Astrocyte (in vitro differentiated cells and primary cell): ENCODE results near the gene SEC16B. TPM values are rescaled to one million over a fixed set of nuclear protein-coding genes. Genes with fewer than 3 reads are reported as not detected.

Experiments
- DNase-seq: peaks from one replicate; pipeline ENCODE4 v3.0.0-alpha.2; 2010; ENCODE audit warnings: low read depth
- FAIRE-seq: peaks from 2 replicates; lab custom pipeline; 2011; peaks lifted over from hg19 to GRCh38; lab: Jason Lieb, UNC
- H2AFZ ChIP-seq: 2 replicates; pipeline ENCODE4 v1.6.0; 2012; ENCODE audit warnings: low read depth, low read length, inconsistent platforms
- H3K27ac ChIP-seq: 2 replicates; pipeline ENCODE4 v1.5.1; 2011; ENCODE audit warnings: low read depth, low read length, inconsistent platforms
- H3K27me3 ChIP-seq: 2 replicates; pipeline ENCODE4 v1.6.0; 2011; ENCODE audit warnings: low read length, inconsistent platforms; ENCODE audit not compliant: insufficient read depth
- H3K36me3 ChIP-seq: 2 replicates; pipeline ENCODE4 v1.5.1; 2011; ENCODE audit warnings: low read length, inconsistent platforms; ENCODE audit not compliant: insufficient read depth
- H3K4me1 ChIP-seq: 2 replicates; pipeline ENCODE4 v1.5.1; 2011; ENCODE audit warnings: low read length, inconsistent platforms; ENCODE audit not compliant: insufficient read depth
- H3K4me2 ChIP-seq: 2 replicates; pipeline ENCODE4 v1.6.0; 2012; ENCODE audit warnings: low read length, inconsistent platforms
- H3K4me3 ChIP-seq: 2 replicates; pipeline ENCODE4 v1.5.1; 2011; ENCODE audit warnings: low read depth, mild to moderate bottlenecking, low read length, inconsistent platforms; ENCODE audit not compliant: insufficient read depth
- H3K79me2 ChIP-seq: 2 replicates; pipeline ENCODE4 v1.6.0; 2012; ENCODE audit warnings: mild to moderate bottlenecking, low read length, inconsistent platforms; ENCODE audit not compliant: insufficient read depth
- H3K9ac ChIP-seq: 2 replicates; pipeline ENCODE4 v1.6.0; 2012; ENCODE audit warnings: mild to moderate bottlenecking, low read length, inconsistent platforms
- H3K9me3 ChIP-seq: 2 replicates; pipeline ENCODE4 v1.5.1; 2012; ENCODE audit warnings: low read depth, mild to moderate bottlenecking, low read length, inconsistent platforms; ENCODE audit not compliant: insufficient read depth
- H4K20me1 ChIP-seq: 2 replicates; pipeline ENCODE4 v1.6.0; 2012; ENCODE audit warnings: low read length, inconsistent platforms; ENCODE audit not compliant: insufficient read depth
- H3K27ac Mint-ChIP-seq: one replicate; pipeline ENCODE4 v1.8.0; 2021; ENCODE audit warnings: mild to moderate bottlenecking, mixed read lengths; ENCODE audit not compliant: unreplicated experiment
- H3K27me3 Mint-ChIP-seq: one replicate; pipeline ENCODE4 v1.8.0; 2021; ENCODE audit warnings: low read depth, mixed read lengths; ENCODE audit not compliant: unreplicated experiment
- H3K36me3 Mint-ChIP-seq: one replicate; pipeline ENCODE4 v1.8.0; 2021; ENCODE audit warnings: low read depth, mixed read lengths; ENCODE audit not compliant: unreplicated experiment
- H3K4me1 Mint-ChIP-seq: one replicate; pipeline ENCODE4 v1.8.0; 2021; ENCODE audit warnings: low read depth, mixed read lengths; ENCODE audit not compliant: unreplicated experiment
- H3K4me3 Mint-ChIP-seq: one replicate; pipeline ENCODE4 v1.8.0; 2021; ENCODE audit warnings: mild to moderate bottlenecking, moderate library complexity, mixed read lengths; ENCODE audit not compliant: unreplicated experiment
- H3K9me3 Mint-ChIP-seq: one replicate; pipeline ENCODE4 v1.8.0; 2021; ENCODE audit warnings: mild to moderate bottlenecking, mixed read lengths; ENCODE audit not compliant: unreplicated experiment
- CTCF ChIP-seq: IDR thresholded peaks from 2 replicates; pipeline ENCODE4 v1.5.1; 2011; ENCODE audit warnings: low read depth, mild to moderate bottlenecking, inconsistent platforms, low read length, moderate library complexity; ENCODE audit not compliant: insufficient read depth
- EZH2 ChIP-seq: IDR thresholded peaks from 2 replicates; pipeline ENCODE4 v1.6.1; 2012; ENCODE audit warnings: mild to moderate bottlenecking, low read length, inconsistent platforms; ENCODE audit not compliant: insufficient read depth
- total RNA-seq: library from RNA; stranded (reverse); gene quantifications from 2 replicates; pipeline ENCODE4 v1.2.1, GENCODE V29; 2021

The SEC16B gene
- total RNA-seq, 1 donor from 2014 or later: 3.0 TPM

- no peaks in the 10 kb centered on the region for H3K79me2 ChIP-seq
- H3K9me3 ChIP-seq: no peaks in the 10 kb centered on the region
- no peak overlapping the region for H2AFZ ChIP-seq
- Mint-ChIP-seq H3K36me3 (no peaks in the 10 kb centered on the region), H3K4me3 (no peak overlapping the region), H3K27ac (no peak overlapping the region), H3K9me3 (no peaks in the 10 kb centered on the region), H3K27me3 (no peaks in the 10 kb centered on the region), H3K4me1 (peaks cover 2% of the 10 kb centered on the region)
- no peak for FAIRE-seq
- no peaks in the 10 kb centered on the region for H3K36me3 ChIP-seq
- TF ChIP-seq EZH2: no peak
- no peak for TF ChIP-seq CTCF
- no peak overlapping the region for H3K4me3 ChIP-seq
- no peaks in the 10 kb centered on the region for H3K27me3 ChIP-seq
- no peak overlapping the region for H3K9ac ChIP-seq
- H3K4me2 ChIP-seq: no peak overlapping the region
- H3K4me1 ChIP-seq: no peaks in the 10 kb centered on the region
- no peaks in the 10 kb centered on the region for H4K20me1 ChIP-seq
- no peak for DNase-seq
- no peak overlapping the region for H3K27ac ChIP-seq
These were observed 49.4 kb upstream of the SEC16B start for GRCh38 chr1:178019208-178019607.

- no peak for FAIRE-seq
These were observed 47.7 kb upstream of the SEC16B start for GRCh38 chr1:178017517-178017916.

More at GRCh38 chr1:178017517-178017916, 47.7 kb upstream of the SEC16B start:
- Histone ChIP-seq H2AFZ (no peak overlapping the region), H3K27ac (no peak overlapping the region), H3K9ac (no peak overlapping the region), H3K4me2 (no peak overlapping the region), H3K36me3 (no peaks in the 10 kb centered on the region), H3K4me3 (no peak overlapping the region), H3K9me3 (no peaks in the 10 kb centered on the region), H3K79me2 (no peaks in the 10 kb centered on the region), H4K20me1 (no peaks in the 10 kb centered on the region), H3K27me3 (no peaks in the 10 kb centered on the region), H3K4me1 (no peaks in the 10 kb centered on the region)
- Mint-ChIP-seq H3K36me3 (no peaks in the 10 kb centered on the region), H3K9me3 (no peaks in the 10 kb centered on the region), H3K27ac (no peak overlapping the region), H3K4me1 (peaks cover under 1% of the 10 kb centered on the region), H3K4me3 (no peak overlapping the region), H3K27me3 (no peaks in the 10 kb centered on the region)
- no peak for DNase-seq
- TF ChIP-seq EZH2: no peak
- no peak for TF ChIP-seq CTCF
